ENCODE results near the gene RPS15. TPM values are rescaled to one million over a fixed set of nuclear protein-coding genes. Genes with fewer than 3 reads are reported as not detected.
A peak's percentile ranks its signal among the peaks of the same experiment; 100 is the strongest.

RPS15 gene
- total and polyA plus RNA-seq, 2 of the 13 experiments (the other 11 are each of a cell fraction or from before 2014, with no cell fraction given) = 695 to 1,411 TPM

DNA sequence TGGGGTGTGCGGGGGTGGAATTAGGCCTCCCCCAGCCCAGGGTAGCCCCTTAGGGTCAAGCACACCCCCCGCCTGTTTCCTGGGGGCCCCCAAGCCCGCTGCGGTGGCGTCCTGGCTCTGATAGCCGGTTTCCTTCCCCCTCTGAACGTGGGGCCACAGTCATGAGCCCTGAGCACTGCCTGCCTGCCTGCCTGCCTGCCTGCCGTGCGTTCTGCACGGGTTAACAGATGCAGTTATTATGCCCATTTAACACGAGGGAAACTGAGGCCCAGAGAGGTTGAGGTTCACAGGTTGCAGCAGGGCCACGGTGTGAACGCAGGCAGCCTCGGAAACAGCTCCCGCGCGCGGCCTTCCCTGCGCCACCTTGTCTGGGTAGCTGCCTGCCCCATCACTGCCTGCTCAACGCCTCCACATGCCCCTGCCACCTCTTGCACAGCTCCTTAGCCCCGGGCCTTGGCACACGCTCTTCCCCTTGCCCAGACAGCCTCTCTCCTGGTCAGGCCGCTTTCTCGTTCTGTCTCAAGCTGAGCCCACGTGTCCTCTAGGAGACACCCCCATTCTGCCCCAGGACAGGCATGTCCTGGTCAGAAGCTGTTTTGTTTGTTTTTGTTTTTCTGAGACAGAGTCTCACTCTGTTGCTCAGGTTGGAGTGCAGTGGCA lies 35.7 kb upstream of the RPS15 start (continued):
- TF ChIP-seq NFYB (CRISPR knock-in tag; IDR thresholded peaks at IDR 0.05) (no peak), HOXD1 (CRISPR knock-in tag; IDR thresholded peaks at IDR 0.05) (no peak), DNMT1 (CRISPR knock-in tag; IDR thresholded peaks at IDR 0.05) (peak; percentile 69; the same call in 1 of the 2 replicates), HMG20B (CRISPR knock-in tag; conservative IDR thresholded peaks at IDR 0.05) (no peak), NKX3-1 (CRISPR knock-in tag; IDR thresholded peaks at IDR 0.05) (no peak), HIVEP1 (CRISPR knock-in tag; IDR thresholded peaks at IDR 0.05) (no peak), MED8 (CRISPR knock-in tag; IDR thresholded peaks at IDR 0.05; ENCODE audit: insufficient replicate concordance) (no peak), ZNF160 (CRISPR knock-in tag; IDR thresholded peaks at IDR 0.05) (no peak), MED1 (CRISPR knock-in tag; IDR thresholded peaks at IDR 0.05) (no peak), ZFP36 (IDR thresholded peaks at IDR 0.05; ENCODE audit: borderline replicate concordance, low read depth, low read length, partially characterized antibody) (no peak), ZNF780A (CRISPR knock-in tag; IDR thresholded peaks at IDR 0.05) (peak; percentile 79; the same call in 1 of the 2 replicates), TOE1 (CRISPR knock-in tag; IDR thresholded peaks at IDR 0.05) (no peak), KLF9 (CRISPR knock-in tag; IDR thresholded peaks at IDR 0.05; ENCODE audit: low read depth) (no peak), IKZF1 (IDR thresholded peaks at IDR 0.05) (no peak), CBX2 (IDR thresholded peaks at IDR 0.05; ENCODE audit: low read depth, low read length) (no peak), CBX2 (CRISPR knock-in tag; IDR thresholded peaks at IDR 0.05; ENCODE audit: low read depth) (no peak)
- TF ChIP-seq, protein P1, sequence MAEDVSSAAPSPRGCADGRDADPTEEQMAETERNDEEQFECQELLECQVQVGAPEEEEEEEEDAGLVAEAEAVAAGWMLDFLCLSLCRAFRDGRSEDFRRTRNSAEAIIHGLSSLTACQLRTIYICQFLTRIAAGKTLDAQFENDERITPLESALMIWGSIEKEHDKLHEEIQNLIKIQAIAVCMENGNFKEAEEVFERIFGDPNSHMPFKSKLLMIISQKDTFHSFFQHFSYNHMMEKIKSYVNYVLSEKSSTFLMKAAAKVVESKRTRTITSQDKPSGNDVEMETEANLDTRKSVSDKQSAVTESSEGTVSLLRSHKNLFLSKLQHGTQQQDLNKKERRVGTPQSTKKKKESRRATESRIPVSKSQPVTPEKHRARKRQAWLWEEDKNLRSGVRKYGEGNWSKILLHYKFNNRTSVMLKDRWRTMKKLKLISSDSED (CRISPR knock-in tag; IDR thresholded peaks at IDR 0.05) = 0 out of 2 replicates have a peak, but pooled peaks have one; percentile 44
- TF ChIP-seq, protein P2, sequence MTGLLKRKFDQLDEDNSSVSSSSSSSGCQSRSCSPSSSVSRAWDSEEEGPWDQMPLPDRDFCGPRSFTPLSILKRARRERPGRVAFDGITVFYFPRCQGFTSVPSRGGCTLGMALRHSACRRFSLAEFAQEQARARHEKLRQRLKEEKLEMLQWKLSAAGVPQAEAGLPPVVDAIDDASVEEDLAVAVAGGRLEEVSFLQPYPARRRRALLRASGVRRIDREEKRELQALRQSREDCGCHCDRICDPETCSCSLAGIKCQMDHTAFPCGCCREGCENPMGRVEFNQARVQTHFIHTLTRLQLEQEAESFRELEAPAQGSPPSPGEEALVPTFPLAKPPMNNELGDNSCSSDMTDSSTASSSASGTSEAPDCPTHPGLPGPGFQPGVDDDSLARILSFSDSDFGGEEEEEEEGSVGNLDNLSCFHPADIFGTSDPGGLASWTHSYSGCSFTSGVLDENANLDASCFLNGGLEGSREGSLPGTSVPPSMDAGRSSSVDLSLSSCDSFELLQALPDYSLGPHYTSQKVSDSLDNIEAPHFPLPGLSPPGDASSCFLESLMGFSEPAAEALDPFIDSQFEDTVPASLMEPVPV (CRISPR knock-in tag; IDR thresholded peaks at IDR 0.05) = no peak
- TF ChIP-seq, protein P3, sequence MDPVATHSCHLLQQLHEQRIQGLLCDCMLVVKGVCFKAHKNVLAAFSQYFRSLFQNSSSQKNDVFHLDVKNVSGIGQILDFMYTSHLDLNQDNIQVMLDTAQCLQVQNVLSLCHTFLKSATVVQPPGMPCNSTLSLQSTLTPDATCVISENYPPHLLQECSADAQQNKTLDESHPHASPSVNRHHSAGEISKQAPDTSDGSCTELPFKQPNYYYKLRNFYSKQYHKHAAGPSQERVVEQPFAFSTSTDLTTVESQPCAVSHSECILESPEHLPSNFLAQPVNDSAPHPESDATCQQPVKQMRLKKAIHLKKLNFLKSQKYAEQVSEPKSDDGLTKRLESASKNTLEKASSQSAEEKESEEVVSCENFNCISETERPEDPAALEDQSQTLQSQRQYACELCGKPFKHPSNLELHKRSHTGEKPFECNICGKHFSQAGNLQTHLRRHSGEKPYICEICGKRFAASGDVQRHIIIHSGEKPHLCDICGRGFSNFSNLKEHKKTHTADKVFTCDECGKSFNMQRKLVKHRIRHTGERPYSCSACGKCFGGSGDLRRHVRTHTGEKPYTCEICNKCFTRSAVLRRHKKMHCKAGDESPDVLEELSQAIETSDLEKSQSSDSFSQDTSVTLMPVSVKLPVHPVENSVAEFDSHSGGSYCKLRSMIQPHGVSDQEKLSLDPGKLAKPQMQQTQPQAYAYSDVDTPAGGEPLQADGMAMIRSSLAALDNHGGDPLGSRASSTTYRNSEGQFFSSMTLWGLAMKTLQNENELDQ (CRISPR knock-in tag; IDR thresholded peaks at IDR 0.05; ENCODE audit: borderline replicate concordance) = no peak
- TF ChIP-seq, protein P4, sequence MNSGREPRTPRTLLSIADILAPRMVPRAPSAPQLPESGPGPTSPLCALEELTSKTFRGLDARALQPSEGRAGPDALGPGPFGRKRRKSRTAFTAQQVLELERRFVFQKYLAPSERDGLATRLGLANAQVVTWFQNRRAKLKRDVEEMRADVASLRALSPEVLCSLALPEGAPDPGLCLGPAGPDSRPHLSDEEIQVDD (CRISPR knock-in tag; IDR thresholded peaks at IDR 0.05; ENCODE audit: borderline replicate concordance) = no peak
- TF ChIP-seq, protein P5, sequence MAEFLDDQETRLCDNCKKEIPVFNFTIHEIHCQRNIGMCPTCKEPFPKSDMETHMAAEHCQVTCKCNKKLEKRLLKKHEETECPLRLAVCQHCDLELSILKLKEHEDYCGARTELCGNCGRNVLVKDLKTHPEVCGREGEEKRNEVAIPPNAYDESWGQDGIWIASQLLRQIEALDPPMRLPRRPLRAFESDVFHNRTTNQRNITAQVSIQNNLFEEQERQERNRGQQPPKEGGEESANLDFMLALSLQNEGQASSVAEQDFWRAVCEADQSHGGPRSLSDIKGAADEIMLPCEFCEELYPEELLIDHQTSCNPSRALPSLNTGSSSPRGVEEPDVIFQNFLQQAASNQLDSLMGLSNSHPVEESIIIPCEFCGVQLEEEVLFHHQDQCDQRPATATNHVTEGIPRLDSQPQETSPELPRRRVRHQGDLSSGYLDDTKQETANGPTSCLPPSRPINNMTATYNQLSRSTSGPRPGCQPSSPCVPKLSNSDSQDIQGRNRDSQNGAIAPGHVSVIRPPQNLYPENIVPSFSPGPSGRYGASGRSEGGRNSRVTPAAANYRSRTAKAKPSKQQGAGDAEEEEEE (CRISPR knock-in tag; IDR thresholded peaks at IDR 0.05; ENCODE audit: borderline replicate concordance) = no peak
